Kidney capillary endothelial cell (primary cell): ENCODE data around the gene CYB5D1.
A peak's percentile ranks its signal among the peaks of the same experiment; 100 is the strongest.

Source experiments
- DNase-seq: peaks from one replicate; pipeline ENCODE4 v3.0.0-alpha.2; 2018; ENCODE audit warnings: low spot score

The CYB5D1 gene

DNA sequence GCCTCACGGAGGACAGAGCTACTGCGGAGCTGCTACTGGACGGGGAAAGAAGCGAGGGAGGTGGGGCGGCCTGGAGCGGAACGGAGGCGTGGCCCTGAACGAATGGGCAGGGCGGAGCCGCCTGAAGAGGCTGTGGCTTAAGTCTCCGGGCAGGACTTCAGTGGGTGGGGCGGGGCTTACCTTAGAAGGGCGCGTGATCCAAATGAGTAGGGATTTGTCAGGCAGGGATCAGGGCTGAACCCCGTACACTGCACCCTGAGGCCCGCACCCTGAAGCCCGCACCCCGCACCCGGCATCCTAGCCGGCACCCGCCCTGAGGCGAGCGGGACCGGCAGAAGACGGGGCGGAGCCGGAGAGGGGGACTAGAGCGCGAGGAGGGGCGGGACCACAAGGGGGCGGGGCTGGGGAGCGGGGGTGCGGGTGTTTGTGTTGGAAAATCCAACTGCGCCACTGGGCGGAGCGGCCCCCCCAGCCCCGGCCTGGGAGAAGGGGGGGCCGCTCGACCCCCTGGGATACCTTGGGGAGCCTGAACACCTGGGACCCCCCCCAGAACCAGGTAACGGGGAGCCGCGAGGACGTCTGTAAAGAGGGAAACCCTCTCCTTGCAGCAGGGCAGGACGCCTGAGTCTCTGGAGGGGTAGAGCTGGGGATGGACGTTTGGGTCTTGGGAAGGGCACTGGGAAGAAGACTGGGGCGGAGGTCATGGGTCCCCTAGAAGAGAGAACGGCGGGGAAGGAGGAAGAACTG is 23.8 kb upstream of the CYB5D1 start, which contains the start of gene KDM6B:
Gene KDM6B (plus strand): TSS at position 423 of the 747 bp plus-strand sequence. CDS start 11,338 bp downstream, outside the sequence.
- peak; percentile 79 for DNase-seq

DNA sequence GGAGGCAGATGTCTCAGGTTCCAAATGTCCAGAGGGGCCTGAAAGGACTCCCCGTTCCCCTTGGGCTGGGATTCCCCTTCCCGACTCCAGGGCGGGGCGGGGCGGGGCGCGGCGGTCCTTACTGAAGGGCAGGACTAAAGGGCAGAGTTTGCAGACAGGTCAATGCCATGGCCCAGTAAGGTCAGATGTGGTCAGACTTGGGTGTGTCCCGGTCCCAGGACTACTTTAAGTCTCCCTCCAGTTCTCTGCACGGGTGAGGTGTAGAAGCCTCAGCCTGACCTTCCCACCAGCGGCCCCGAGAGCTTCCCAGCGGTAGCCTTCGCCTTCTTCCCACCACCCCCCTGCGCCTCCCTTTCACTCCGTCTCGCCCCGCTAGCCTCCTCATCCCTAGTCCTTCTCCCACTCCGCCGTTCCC is 23.3 kb upstream of the CYB5D1 start:
- DNase-seq = no peak

DNA sequence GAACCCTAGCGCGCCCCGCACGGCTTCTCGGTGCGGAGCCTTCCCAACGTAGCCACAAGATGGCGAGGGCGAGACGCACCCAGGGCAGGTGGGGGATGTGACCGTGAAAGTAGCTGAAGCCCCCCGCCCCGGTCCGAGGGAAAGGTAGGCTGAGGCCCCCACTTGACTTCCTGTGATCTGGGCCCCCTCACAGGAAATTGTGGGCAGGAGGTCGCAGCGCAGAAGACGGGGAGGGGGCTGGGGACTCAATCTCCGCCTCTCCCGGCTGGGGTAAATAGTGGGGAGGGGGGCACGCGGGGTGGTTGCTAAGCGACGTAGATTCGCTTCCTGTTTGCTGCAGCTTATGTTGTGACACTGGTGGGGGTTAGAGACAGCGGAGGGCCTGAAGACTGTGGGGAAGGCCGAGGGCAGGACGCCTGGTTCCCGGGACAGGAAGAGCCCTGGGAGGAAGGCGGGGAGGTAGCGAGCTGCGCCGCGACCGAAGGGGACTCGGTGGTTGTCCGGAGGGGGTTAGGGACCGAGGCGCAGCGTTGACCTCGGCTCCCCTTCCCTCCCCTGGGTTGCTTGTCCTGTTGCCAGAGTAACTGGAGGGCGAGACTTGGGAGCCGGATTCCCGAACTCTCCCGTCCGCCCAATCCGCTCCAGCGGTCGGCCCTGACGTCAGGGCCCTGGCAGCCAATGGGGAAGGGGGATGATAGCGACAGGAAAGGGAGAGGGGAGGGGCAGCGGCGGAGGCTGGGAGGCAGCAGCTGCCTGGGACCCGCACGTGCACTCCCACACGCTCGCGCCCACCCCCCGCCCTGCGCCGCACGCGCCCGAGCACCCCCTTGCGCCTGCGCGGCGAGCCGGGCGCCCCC is 22.6 kb upstream of the CYB5D1 start:
- peak; percentile 97 for DNase-seq

DNA sequence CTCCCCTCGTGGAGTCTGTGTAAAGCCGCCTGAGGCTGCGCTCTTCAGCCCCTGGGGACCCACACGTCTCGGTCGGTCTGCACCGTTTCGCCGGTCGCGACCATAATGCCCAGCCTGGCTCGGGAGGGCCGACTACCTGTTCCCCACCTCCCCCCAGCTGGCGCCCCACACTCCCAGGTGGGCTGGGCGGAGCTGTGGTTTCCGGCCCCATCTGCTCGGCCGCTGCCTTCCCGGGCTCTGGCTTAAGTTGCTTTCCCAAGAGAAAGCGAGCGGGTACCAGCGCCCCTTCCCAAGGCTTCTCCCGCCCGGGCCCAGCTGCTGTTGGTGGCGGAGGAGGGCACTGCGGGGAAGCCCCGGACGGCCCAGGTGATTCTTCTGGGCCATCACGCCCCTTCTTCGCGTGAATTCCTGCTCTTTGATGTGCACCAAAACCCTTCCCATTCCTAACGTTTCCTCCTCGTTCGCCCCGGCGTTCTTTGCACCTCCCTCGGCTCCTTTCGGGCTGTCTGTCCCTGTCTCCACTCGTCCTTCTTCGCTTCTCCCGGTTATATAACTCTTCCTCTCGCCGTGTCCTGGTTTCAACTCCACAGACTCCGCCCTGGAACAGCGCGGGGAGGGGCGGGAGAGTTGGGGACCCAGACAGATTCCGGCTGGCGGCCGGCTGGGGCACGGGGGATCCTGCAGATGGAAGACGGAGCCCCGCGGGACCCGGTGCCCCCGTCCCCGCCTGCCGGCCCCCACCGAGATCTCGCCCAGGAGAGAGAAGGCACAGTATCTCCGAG is 21.8 kb upstream of the CYB5D1 start:
- peak; percentile 35 for DNase-seq

DNA sequence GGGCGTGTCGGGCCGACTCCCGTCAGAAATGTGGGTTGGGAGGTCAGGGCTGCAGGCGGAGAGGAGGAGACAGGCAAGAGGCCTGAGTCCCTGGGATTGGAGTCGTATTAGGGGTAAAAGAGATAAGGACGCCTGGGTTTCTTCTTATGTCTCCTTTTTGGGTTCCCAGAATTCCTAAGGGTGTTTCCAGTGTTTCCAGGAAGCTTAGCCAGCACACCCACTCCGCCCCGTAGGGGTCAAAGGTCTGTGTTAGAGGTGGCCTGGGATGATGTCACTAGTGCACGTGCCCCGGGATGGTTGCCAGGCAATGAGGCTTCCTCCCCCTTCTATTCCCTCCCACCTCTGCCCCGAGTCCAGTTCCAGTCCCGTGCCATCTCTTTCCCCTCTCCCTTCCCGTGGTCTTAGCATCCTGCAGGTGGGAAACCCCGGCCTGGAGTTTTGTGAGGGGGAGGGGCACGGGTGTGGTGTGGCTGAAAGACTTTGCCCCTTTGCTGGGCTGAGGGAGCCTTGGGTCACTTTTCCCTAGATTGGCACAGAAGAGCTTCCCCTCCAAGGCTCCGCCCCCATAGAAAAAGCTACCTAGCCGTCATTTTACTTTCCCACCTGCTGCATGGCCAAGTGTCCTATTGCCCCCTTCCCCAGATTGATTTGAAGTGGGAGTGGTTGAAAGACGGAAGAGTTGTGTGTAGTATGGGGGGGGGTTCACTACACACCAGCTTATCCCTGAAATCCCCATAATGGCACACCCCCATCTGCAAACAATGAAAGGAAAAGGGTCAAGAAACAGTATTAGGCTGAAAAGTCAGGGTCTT is 21.0 kb upstream of the CYB5D1 start:
- peak; percentile 96 for DNase-seq

DNA sequence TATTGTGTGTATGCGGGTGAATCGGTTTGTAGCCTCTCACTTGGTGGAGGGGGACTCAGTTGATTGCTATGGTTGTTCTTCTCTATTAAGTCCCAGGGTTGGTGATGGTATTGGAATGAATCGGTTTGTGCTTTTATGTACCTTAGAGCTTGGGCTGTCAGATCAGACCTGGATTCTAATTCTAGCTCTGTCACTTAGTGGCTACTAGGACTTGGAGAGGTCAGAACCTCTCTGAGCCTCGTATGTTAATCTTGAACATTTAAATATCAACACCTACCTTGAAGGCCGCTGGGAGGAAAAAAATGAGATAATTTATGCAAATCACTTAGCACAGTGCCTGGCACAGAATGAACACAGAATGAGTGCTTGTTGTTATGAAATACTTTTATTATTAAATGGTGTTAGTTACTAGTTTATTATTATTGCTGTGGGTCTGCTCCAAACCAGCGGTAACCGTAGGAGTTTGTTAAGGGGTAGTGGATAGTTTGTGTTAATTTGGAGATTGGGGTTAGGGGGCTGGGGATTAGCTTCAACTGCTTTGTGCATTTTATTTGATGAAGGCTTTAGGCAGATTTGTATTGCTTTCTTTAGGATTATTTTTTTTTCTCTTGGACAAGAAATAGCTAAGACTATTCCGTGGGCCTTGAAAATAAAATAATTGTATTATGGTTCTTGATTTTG is 20.3 kb upstream of the CYB5D1 start:
- DNase-seq = peak; percentile 30

DNA sequence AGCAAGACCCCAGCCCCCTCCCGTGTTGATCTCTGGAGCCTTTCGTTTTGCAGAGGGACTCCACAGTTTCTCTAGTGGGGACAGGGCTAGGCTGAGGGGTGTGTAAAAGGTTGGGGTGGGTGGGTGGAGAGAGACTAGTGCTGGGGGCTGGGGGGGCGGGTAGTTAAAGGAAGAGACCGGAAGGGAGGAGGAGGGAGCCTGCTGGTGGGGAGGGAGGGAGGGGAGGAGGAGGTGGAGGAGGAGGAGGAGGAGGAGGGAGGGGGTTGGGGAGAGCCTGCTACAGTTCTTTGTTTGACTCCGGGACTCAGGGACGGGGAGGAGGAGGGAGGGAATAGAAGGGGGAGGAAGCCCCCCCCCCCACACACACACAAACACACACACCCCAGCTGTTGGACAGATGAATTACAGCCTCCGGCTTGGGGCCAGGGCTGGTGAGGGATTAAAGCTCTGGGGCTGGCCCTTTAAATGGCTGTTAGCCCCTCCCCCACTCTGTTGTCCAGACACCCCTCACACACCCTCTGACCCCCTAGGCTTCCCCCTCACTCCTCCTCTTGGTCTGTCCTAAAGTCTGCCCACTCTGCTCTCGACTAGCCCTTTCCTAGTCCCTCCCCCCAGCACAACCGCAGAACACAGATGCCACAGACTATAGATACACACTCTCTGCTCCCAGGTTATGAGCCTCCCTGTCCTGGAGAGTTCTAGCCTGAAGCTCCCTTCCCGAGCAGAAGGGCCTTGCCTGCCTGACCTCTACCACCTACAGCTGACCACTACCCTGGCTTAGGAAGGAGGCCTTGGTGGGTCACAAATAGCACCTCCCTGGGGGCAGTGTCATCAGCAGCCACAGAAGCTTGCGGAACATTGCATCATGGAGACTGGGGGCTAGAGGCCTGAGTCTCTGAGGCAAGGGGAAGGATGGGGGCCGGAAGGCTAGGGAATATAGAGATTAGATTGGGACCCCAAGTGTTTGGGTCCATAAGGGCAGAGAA is 19.4 kb upstream of the CYB5D1 start:
- DNase-seq = peak; percentile 30

DNA sequence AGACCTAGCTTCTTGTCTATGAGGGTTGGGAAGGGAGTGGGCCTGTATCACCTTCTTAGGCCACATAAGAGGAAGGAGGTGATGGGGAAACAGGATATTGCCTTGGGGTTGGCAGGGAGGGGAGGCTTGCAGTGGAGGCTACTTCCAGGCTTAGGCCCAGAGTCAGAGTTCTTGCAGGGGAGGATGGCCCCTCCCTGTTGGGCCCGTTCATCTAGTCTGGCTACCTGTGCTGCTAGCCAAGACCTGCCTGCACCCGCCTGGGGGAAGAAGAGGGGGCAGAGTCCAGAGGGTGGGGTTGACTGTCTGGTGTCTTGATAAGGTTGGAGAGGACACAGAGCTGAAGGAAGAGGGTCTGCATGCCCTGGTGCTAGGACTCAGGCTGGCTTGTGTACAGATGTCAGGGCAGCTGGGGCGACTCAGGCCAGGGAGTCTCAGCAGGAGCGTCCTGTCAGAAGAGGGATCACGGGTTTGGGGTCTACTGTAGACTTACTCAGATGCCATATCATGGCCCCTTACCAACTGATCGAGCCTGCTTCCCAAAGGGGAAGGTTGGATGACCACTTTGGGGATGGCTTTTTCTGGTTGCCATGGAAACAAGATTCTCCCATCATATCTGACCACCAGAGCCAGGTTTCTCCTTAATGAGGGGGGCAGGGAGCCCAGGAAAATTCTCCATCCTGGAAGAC is 18.5 kb upstream of the CYB5D1 start:
- DNase-seq = no peak

DNA sequence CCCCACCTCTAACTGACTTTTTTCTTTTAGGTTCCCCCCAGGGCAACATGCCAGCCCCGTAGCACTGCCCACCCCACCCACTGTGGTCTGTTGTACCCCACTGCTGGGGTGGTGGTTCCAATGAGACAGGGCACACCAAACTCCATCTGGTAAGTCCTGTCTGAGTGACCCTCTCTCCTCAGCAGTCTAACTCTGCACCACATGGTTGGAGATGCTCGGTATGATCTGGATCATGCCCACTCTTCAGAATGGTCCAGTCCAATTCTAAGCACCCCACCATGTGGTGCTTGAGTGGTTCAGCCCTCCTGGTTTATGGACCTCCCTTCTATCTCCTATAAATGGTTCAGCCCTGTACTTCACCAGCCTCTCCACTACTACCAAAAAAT is 17.9 kb upstream of the CYB5D1 start:
- DNase-seq = peak; percentile 23

DNA sequence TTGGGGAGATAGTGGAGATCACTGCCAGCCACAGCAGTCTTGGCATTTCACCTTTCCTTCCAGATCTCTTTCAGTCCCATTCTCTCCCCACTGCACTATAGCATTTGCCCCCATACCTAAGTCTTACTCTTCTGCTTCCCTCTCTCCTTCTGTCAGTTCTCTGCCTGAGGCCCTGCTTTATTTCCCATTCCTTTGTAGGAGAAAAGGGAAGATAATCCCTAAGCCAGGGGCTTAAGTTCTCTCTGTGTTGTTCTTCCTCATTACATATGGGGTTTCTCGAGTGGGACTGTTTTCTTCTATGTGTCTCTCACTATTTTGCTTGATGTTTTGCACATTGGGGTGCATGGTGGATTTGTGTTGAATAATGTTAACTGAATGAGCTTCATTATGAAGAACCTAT is 17.4 kb upstream of the CYB5D1 start:
- DNase-seq = no peak

DNA sequence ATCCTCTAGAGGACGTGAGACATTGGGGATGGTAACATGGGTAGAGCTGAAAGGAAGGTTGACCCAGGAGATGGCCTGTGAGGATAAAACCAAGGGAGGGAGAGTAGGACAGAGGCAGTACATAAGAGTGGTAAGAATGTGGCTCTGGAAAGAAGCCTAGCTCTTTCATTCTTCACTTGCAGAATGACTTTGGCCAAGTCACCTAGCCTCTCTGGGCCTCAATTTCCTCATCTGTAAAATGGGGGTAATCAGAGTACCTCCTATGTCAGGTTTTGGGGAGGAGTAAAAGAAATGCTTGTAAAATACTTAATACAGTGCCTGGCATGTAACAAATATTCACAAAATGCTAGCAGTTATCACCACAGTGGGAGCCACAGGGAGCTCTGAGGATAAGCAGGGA is 16.9 kb upstream of the CYB5D1 start:
- no peak for DNase-seq

DNA sequence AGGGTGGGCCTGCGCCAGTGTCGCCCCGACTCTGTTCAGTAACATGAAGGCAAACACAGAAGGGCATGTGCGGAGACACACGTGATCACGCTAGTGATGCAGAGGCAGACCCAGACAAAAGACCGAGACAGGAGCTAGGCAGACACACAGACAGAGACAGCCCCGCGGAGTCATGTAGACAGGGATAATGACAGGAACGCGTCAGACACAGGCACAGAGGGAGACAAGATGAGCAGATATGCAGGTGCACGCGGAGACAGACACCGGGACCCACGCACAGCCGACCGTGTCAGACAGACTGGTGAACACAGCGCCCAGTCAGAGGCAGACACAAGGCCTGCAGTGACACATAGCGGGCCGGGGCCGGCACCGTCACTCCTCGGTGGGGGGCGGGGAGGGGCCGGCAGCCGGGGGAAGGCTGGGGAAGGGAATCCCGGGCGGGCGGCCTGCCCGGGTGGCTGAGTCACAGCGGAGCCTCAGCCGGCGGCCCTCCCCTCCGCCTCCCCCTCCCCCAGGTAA is 16.3 kb upstream of the CYB5D1 start:
- DNase-seq = peak; percentile 93

DNA sequence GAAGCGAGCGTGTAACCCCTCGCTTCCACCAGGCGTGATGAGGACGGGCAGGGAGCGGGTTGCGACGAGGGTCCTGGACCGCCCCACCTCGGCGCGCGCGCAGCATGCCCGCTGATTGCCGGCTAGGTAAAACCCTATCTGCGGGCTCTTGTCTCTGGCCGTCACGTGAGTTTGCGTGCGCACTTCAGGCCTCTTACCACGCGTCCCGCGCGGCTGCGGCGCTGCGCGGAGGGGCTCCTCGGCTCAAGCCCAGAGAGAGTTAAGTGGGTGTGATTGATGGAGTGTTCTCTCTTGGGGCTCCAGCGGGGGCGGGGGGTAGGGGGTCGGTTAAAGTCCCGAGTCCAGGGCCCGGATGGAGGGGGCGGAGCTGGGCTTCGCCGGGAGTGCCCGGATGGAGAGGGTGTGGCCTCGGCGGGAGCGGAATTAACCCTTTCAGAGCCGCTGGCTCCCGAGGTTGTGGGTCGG is 15.9 kb upstream of the CYB5D1 start:
- DNase-seq = peak; percentile 82

DNA sequence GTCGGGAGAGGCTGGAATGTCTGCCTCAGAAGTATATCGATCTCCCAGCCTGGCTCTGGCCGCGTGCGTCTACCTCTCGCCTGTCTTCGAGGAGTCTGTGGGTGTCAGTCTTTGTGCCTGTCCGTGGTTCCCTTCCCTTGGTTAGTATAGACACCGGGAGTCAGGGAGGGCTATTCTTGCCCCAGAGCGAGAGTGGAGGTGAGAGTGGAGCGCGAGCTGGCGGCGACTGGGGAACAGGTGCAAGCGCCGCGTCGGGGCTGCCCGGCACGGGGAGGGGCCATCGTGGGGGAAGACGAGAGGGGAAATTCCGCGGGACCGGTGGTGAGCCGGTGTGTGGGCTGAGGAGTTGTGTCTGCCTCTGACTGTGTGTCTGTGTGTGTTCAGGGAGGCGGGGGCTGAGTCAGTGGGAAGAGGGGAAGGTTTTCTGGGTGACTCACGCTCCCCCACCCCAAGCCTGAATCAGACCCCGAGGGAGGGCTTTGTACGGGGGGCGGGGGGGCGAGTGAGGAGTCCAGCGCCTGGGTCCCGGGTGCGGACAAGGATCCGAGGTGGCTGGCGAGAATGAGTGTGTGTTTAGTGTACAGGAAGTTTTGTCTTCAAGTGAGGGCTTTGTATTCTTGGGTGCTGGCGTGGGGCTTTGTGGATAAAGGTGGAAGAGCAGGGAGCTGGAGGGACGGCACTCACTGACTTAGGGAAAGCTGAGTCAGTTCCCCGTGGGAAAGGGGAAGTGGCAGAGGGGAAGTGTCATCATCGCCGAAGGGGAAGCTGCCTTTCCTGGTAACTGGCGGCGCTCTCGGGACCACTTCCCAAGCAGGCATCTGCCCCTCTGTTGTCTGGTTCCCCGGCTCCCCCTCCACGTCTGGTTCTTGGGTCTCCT is 15.2 kb upstream of the CYB5D1 start:
- peak; percentile 99 for DNase-seq

DNA sequence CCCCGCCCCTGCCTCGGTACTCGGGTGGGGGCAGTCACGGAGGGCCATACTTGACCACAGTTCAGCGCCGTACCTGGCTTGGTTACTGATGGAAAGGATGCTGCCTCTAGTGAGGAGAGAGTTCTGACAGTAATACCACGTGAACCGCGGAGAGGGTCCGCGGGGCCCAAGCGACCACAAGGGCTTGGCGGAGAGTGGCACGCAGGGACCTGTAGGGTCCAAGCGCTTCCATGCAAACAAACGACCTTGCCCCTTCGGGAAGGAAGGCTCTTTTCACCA is 14.6 kb upstream of the CYB5D1 start:
- no peak for DNase-seq

DNA sequence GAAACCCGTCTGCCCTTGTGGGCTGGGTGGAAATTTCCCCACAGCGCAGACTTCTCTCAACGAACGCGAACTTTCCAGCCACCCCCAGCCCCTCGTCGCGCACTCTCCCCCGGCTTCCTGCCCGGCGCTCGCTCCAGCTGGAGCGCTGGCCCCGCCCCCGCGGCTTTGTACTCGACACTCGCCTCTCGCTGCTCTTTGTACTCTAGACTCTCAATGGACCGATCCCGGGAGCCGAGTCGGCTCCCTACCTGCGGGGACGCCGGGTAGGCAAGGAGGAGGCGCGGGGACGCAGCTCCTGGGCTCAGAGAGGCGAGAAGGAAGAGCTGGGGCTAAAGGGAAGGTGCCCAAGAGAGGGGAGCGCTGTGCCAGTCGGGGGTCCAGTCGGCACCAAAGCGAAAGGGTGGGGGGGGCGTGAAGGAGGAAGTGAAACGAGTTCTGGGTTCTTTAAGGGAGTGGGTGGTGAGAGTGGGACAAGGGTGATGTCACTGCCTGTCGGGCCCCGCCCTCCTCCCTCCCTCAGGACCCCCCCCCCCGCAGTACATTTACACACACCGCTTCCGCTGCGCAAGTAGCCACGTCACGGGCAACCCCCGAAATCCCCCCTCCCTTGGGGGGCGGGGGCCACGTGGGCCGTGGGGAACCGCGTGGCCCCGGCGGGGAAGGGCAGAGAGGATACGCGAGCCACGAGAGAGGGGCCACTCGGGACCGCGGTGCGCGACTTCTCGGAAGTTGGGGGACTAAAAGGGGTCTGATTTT is 14.1 kb upstream of the CYB5D1 start:
- DNase-seq = peak; percentile 77
